HCT116 (cell line): ENCODE results near the gene SLC23A1. TPM values are rescaled to one million over a fixed set of nuclear protein-coding genes. Genes with fewer than 3 reads are reported as not detected.

Experiments used
- ATAC-seq: fragments of 200-7000 bp; cut with Tn5 transposase; 2 replicates; pipeline ENCODE4 v1.9.1; 2020; ENCODE audit warnings: mild to moderate bottlenecking, moderate library complexity
- BruUV-seq: library from RNA; stranded (reverse); fragments of 400-500 nt; replicated peaks from 2 replicates; lab custom pipeline; 2021; lab: Mats Ljungman, UMichigan
- CTCF ChIA-PET: fragments of 300-600 bp; sonication (Branson Sonifier 250); formaldehyde crosslinking; loops from one replicate; lab custom pipeline; 2021; ENCODE audit warnings: antibody characterized with exemption; lab: Charles Lee
- POLR2A ChIA-PET: fragments of 300-600, 350-600 bp; sonication (Branson Sonifier 250); formaldehyde crosslinking; loops from one replicate; lab custom pipeline; 2021; ENCODE audit warnings: antibody characterized with exemption; lab: Charles Lee
- RAD21 ChIA-PET, 2 experiments: fragments of 300-600 bp; sonication (Branson Sonifier 250); formaldehyde crosslinking; loops; one replicate each; lab custom pipeline; 2023; ENCODE audit warnings: low total read pairs in 2 of 2; ENCODE audit not compliant: uncharacterized antibody in 2 of 2, unreplicated experiment in 2 of 2, low non-redundant PET in 1 of 2; lab: Charles Lee
- DNase-seq: peaks from one replicate; pipeline ENCODE4 v3.0.0-alpha.2; 2010; ENCODE audit warnings: low read depth, low spot score
- H2AFZ ChIP-seq: fragments of 200-600 bp; shearing (Covaris generic), sonication (generic); 2 replicates; pipeline ENCODE4 v1.6.1; 2017; ENCODE audit warnings: low read depth, mixed run types, mixed read lengths, antibody characterized with exemption, low read length; ENCODE audit not compliant: poor library complexity, severe bottlenecking
- H3K27ac ChIP-seq: 2 replicates; pipeline ENCODE4 v1.5.1; 2012; ENCODE audit warnings: low read depth, low read length
- H3K27me3 ChIP-seq: fragments of 200-600 bp; sonication (generic); 2 replicates; pipeline ENCODE4 v1.6.1; 2016; ENCODE audit warnings: mixed run types, low read length, mixed read lengths; ENCODE audit not compliant: insufficient read depth
- H3K36me3 ChIP-seq, 2 experiments: fragments of 200-500 bp in 1 of 2; fragments of 200-600 bp in 1 of 2; sonication (Bioruptor generic) in 1 of 2; sonication (generic) in 1 of 2; 2 replicates each; pipeline versions ENCODE4 v1.5.1 to v1.6.1; 2014 to 2016; ENCODE audit warnings: low read length in 2 of 2, inconsistent platforms in 1 of 2, mixed read lengths in 1 of 2, mixed run types in 1 of 2; ENCODE audit not compliant: insufficient read depth in 2 of 2, control insufficient read depth in 1 of 2
- H3K4me1 ChIP-seq, 2 experiments: fragments of 200-600 bp in 1 of 2; sonication (generic) in 1 of 2; 2 replicates each; pipeline versions ENCODE4 v1.5.1 to v1.6.1; 2012 to 2017; ENCODE audit warnings: low read length in 2 of 2, inconsistent platforms in 1 of 2, mild to moderate bottlenecking in 1 of 2, mixed read lengths in 1 of 2, mixed run types in 1 of 2, moderate library complexity in 1 of 2; ENCODE audit not compliant: insufficient read depth in 2 of 2, control insufficient read depth in 1 of 2
- H3K4me2 ChIP-seq: fragments of 200-600 bp; sonication (generic); 2 replicates; pipeline ENCODE4 v1.6.1; 2017; ENCODE audit warnings: mixed run types, low read length, mixed read lengths
- H3K4me3 ChIP-seq, 2 experiments: fragments of 200-600 bp in 1 of 2; sonication (generic) in 1 of 2; replicated peaks in 1 of 2; 2 replicates each; pipeline ENCODE4 v1.5.1; 2011 to 2016; ENCODE audit warnings: low read length in 2 of 2, control low read depth in 1 of 2, low read depth in 1 of 2, mild to moderate bottlenecking in 1 of 2, mixed read lengths in 1 of 2, mixed run types in 1 of 2
- H3K79me2 ChIP-seq: fragments of 200-600 bp; sonication (generic); 2 replicates; pipeline ENCODE4 v1.6.1; 2017; ENCODE audit warnings: mild to moderate bottlenecking, mixed run types, low read length, moderate library complexity, mixed read lengths; ENCODE audit not compliant: insufficient read depth
- H3K9ac ChIP-seq: fragments of 200-600 bp; sonication (generic); 2 replicates; pipeline ENCODE4 v1.6.1; 2016; ENCODE audit warnings: low read length, mixed read lengths
- H3K9me2 ChIP-seq: fragments of 200-600 bp; sonication (generic), shearing (Covaris generic); 2 replicates; pipeline ENCODE4 v1.6.1; 2017; ENCODE audit warnings: mixed run types, mild to moderate bottlenecking, moderate library complexity; ENCODE audit not compliant: insufficient read depth
- H3K9me3 ChIP-seq, 2 experiments: fragments of 200-500 bp in 1 of 2; fragments of 200-600 bp in 1 of 2; sonication (Bioruptor generic) in 1 of 2; sonication (generic) in 1 of 2; 2 replicates each; pipeline ENCODE4 v1.6.1; 2014 to 2017; ENCODE audit warnings: low read length in 2 of 2, mixed read lengths in 2 of 2, inconsistent platforms in 1 of 2, low read depth in 1 of 2, mild to moderate bottlenecking in 1 of 2, mixed run types in 1 of 2, moderate library complexity in 1 of 2; ENCODE audit not compliant: control insufficient read depth in 1 of 2, insufficient read depth in 1 of 2
- H4K20me1 ChIP-seq: fragments of 200-600 bp; sonication (generic), shearing (Covaris generic); 2 replicates; pipeline ENCODE4 v1.6.1; 2017; ENCODE audit warnings: mixed run types, mild to moderate bottlenecking, moderate library complexity; ENCODE audit not compliant: insufficient read depth
- CEBPB ChIP-seq: IDR thresholded peaks from 2 replicates; pipeline ENCODE4 v1.6.1; 2012; ENCODE audit warnings: low read depth
- EGR1 ChIP-seq: IDR thresholded peaks from 2 replicates; pipeline ENCODE4 v1.6.1; 2012; ENCODE audit warnings: low read depth
- EZH2phosphoT487 ChIP-seq: fragments of 200-600 bp; IDR thresholded peaks from 2 replicates; pipeline ENCODE4 v1.6.1; 2018; ENCODE audit warnings: antibody characterized with exemption, borderline replicate concordance
- POLR2A ChIP-seq: IDR thresholded peaks from 2 replicates; pipeline ENCODE4 v1.7.0; 2011; ENCODE audit warnings: borderline replicate concordance; ENCODE audit not compliant: insufficient read depth, insufficient read length; ENCODE audit errors: extremely low read depth
- RAD21 ChIP-seq: IDR thresholded peaks from 2 replicates; pipeline ENCODE4 v1.6.1; 2012; ENCODE audit warnings: low read depth, mild to moderate bottlenecking
- SRF ChIP-seq: IDR thresholded peaks from 2 replicates; pipeline ENCODE4 v1.6.1; 2012; ENCODE audit warnings: low read depth
- ZNF274 ChIP-seq: fragments of 200-500 bp; sonication (Bioruptor generic); IDR thresholded peaks from 2 replicates; pipeline ENCODE4 v1.6.1; 2014; ENCODE audit warnings: mild to moderate bottlenecking, low read depth, low read length, inconsistent platforms
- intact Hi-C: fragments of 100-400 bp; cut with micrococcal nuclease; formaldehyde crosslinking; loops from 2 replicates; pipeline ENCODE4 v1.10.0; 2022
- total RNA-seq: library from RNA; stranded (reverse); gene quantifications from one replicate; pipeline ENCODE4 v1.2.1, GENCODE V29; 2021; ENCODE audit not compliant: unreplicated experiment
- TF ChIP-seq, protein P1 (sequence below), 3 experiments: fragments of 200-600 bp in 1 of 3; sonication (generic) in 1 of 3; IDR thresholded peaks in 2 of 3; conservative IDR thresholded peaks in 1 of 3; 2 replicates each; pipeline ENCODE4 v1.5.1; 2012 to 2017; ENCODE audit warnings: low read depth in 2 of 3, low read length in 2 of 3, antibody characterized with exemption in 1 of 3, borderline replicate concordance in 1 of 3, control low read depth in 1 of 3, mild to moderate bottlenecking in 1 of 3, mixed read lengths in 1 of 3, mixed run types in 1 of 3, moderate library complexity in 1 of 3; ENCODE audit not compliant: insufficient read depth in 1 of 3
- TF ChIP-seq, protein P2 (sequence below): IDR thresholded peaks from 2 replicates; pipeline ENCODE4 v1.6.1; 2012
- TF ChIP-seq, protein P3 (sequence below): IDR thresholded peaks from 2 replicates; pipeline ENCODE4 v1.6.1; 2012
- TF ChIP-seq, protein P4 (sequence below): IDR thresholded peaks from 2 replicates; pipeline ENCODE4 v1.6.1; 2011; ENCODE audit warnings: mild to moderate bottlenecking, low read length, moderate library complexity; ENCODE audit not compliant: insufficient replicate concordance; ENCODE audit errors: extremely low read depth

The SLC23A1 gene
- total RNA-seq, 1 experiment from 2014 or later: not detected

DNA sequence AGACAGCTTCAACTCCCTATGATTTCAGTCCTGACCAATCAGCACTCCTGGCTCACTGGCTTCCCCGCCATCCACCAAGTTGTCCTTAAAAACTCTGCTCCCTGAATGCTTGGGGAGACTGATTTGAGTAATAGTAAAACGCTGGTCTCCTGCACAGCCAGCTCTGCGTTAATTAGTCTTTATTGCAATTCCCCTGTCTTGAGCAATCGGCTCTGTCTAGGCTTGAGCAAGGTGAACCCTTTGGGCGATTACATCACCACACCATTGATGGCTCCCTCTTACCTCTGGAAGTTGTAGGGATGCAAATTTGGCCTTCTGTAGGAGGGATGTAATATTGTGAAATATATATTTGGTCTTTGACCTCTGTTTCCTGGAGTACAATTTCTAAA lies 2.9 kb upstream of the SLC23A1 start:
- no TSS peak for BruUV-seq
- TF ChIP-seq CEBPB (no peak), EGR1 (no peak), SRF (no peak), ZNF274 (no peak), RAD21 (no peak), EZH2phosphoT487 (no peak), POLR2A (no peak)
- TF ChIP-seq, protein P1, sequence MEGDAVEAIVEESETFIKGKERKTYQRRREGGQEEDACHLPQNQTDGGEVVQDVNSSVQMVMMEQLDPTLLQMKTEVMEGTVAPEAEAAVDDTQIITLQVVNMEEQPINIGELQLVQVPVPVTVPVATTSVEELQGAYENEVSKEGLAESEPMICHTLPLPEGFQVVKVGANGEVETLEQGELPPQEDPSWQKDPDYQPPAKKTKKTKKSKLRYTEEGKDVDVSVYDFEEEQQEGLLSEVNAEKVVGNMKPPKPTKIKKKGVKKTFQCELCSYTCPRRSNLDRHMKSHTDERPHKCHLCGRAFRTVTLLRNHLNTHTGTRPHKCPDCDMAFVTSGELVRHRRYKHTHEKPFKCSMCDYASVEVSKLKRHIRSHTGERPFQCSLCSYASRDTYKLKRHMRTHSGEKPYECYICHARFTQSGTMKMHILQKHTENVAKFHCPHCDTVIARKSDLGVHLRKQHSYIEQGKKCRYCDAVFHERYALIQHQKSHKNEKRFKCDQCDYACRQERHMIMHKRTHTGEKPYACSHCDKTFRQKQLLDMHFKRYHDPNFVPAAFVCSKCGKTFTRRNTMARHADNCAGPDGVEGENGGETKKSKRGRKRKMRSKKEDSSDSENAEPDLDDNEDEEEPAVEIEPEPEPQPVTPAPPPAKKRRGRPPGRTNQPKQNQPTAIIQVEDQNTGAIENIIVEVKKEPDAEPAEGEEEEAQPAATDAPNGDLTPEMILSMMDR (IDR thresholded peaks at IDR 0.05 in 2 of 3, conservative IDR thresholded peaks at IDR 0.05 in 1 of 3; ENCODE audit: borderline replicate concordance in 1 of 3, insufficient read depth in 1 of 3, low read depth in 2 of 3, low read length in 2 of 3): no peak
- TF ChIP-seq, protein P2, sequence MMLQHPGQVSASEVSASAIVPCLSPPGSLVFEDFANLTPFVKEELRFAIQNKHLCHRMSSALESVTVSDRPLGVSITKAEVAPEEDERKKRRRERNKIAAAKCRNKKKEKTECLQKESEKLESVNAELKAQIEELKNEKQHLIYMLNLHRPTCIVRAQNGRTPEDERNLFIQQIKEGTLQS: no peak
- TF ChIP-seq, protein P3, sequence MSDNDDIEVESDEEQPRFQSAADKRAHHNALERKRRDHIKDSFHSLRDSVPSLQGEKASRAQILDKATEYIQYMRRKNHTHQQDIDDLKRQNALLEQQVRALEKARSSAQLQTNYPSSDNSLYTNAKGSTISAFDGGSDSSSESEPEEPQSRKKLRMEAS: no peak
- TF ChIP-seq, protein P4, sequence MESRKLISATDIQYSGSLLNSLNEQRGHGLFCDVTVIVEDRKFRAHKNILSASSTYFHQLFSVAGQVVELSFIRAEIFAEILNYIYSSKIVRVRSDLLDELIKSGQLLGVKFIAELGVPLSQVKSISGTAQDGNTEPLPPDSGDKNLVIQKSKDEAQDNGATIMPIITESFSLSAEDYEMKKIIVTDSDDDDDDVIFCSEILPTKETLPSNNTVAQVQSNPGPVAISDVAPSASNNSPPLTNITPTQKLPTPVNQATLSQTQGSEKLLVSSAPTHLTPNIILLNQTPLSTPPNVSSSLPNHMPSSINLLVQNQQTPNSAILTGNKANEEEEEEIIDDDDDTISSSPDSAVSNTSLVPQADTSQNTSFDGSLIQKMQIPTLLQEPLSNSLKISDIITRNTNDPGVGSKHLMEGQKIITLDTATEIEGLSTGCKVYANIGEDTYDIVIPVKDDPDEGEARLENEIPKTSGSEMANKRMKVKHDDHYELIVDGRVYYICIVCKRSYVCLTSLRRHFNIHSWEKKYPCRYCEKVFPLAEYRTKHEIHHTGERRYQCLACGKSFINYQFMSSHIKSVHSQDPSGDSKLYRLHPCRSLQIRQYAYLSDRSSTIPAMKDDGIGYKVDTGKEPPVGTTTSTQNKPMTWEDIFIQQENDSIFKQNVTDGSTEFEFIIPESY: no peak
- TF ChIP-seq, all 23 proteins: peak for 0
- Histone ChIP-seq H3K27me3 (no peaks in the 10 kb centered on the region), H3K27ac (no peak overlapping the region), H3K79me2 (no peaks in the 10 kb centered on the region), H3K9me3 (no peaks in the 10 kb centered on the region), H2AFZ (no peak overlapping the region), H4K20me1 (no peaks in the 10 kb centered on the region), H3K4me3 (no peak overlapping the region), H3K9me2 (no peaks in the 10 kb centered on the region), H3K4me2 (no peak overlapping the region), H3K36me3 (no peaks in the 10 kb centered on the region), H3K4me1 (peaks cover 13 to 16% of the 10 kb centered on the region in 2 experiments; a peak in 3 of 4 replicates), H3K9ac (no peak overlapping the region)
- DNase-seq: no peak
- CTCF ChIA-PET: no interaction called here
- POLR2A ChIA-PET: no interaction called here
- RAD21 ChIA-PET: no interaction called here
- intact Hi-C loops: no loop called here
- ATAC-seq: no peak
